ENCODE measurements around the gene PSG1.
"Not testable (repeated sequence)": the region's sequence is repeated elsewhere in the genome, so short reads cannot be mapped to it uniquely, and the experiment has no call there.

Gene PSG1

DNA sequence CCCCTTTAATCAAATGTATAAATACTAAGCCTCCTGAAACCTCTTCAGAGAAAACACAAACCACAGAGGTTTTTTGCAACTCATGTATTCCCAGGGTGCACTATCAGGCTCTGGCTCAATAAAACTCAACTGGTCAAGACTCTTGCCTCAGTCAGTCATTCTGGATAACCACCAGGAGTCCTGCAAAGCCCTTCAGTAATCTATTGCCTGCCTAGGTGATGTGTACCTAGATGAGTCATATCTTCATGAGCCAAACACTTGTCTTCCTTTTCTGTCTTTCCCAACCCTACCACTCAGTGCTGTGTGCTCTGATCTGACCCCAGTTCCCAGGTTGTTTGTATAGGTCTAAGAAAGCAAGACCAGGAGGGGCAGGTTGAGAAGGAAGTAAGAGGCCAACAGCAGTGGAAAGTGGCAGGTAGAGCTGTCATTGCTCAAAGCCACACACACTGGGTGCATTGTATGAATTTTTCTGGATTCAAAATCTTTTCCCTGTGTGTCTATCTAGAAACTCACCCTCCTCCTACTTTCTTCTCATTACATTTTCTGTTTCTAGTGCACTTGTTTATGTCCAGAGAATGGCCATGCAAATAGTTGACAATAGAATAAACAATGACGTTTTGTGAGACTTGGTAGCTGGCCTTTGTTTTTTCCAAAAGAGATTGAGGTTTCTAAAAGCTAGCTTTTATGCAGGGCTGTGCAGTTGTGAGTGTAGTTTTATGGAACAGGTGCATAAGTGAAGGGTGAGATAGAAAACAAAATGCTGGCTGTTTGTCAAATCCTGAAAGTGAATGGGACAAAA lies 48.1 kb downstream of the PSG1 start:
- peak; percentile 71 for DNase-seq (ENCODE audit: low spot score)
- FAIRE-seq, result peak; percentile 76

GRCh38 chr19:42821306-42821977 lies 58.1 kb downstream of the PSG1 start:
- DNase-seq (ENCODE audit: low spot score), result not testable (repeated sequence)
- FAIRE-seq, result peak; percentile 63

GRCh38 chr19:42819960-42820650 lies 59.4 kb downstream of the PSG1 start:
- FAIRE-seq, result not testable (repeated sequence)

GRCh38 chr19:42816894-42817293 lies 62.6 kb downstream of the PSG1 start:
- DNase-seq (ENCODE audit: low spot score) (no peak), FAIRE-seq (no peak)

More at GRCh38 chr19:42819960-42820650, 59.4 kb downstream of the PSG1 start:
- DNase-seq (ENCODE audit: low spot score), result peak; percentile 49
